ENCODE measurements around the gene LAT. TPM values are rescaled to one million over a fixed set of nuclear protein-coding genes. Genes with fewer than 3 reads are reported as not detected.

Gene LAT
- polyA plus RNA-seq, 1 donor from 2014 or later = 6.4 TPM

- H3K27me3 ChIP-seq (ENCODE audit: insufficient read depth, low read depth, low read length) = no peaks in the 10 kb centered on the region
- H4K20me1 ChIP-seq (ENCODE audit: insufficient read depth) = no peaks in the 10 kb centered on the region
- no peaks in the 10 kb centered on the region for H3K9me3 ChIP-seq (ENCODE audit: low read length)
- no peak overlapping the region for H2AFZ ChIP-seq (ENCODE audit: low read depth, low read length)
- H3K27ac ChIP-seq (ENCODE audit: low read length) = no peak overlapping the region
- no peaks in the 10 kb centered on the region for H3F3A ChIP-seq (ENCODE audit: insufficient read depth, low read length, poor library complexity, severe bottlenecking)
- no peak overlapping the region for H3K4me3 ChIP-seq (ENCODE audit: low read length)
- no peaks in the 10 kb centered on the region for H3K36me3 ChIP-seq (ENCODE audit: insufficient read depth, low read length)
- no peaks in the 10 kb centered on the region for H3K79me2 ChIP-seq (replicated peaks; ENCODE audit: insufficient read depth, low read length)
- TF ChIP-seq SMC3 (conservative IDR thresholded peaks at IDR 0.05; ENCODE audit: poor library complexity) (no peak), EZH2 (IDR thresholded peaks at IDR 0.05; ENCODE audit: borderline replicate concordance, insufficient read depth, low read length, poor library complexity, severe bottlenecking) (no peak), RAD21 (conservative IDR thresholded peaks at IDR 0.05) (no peak), TAF1 (IDR thresholded peaks at IDR 0.05; ENCODE audit: low read depth) (no peak), CTCF (IDR thresholded peaks at IDR 0.05; ENCODE audit: poor library complexity, severe bottlenecking) (no peak), EP300 (conservative IDR thresholded peaks at IDR 0.05; ENCODE audit: poor library complexity, severe bottlenecking) (no peak), POLR2AphosphoS5 (IDR thresholded peaks at IDR 0.05) (no peak), MXI1 (conservative IDR thresholded peaks at IDR 0.05; ENCODE audit: poor library complexity, severe bottlenecking) (no peak)
- TF ChIP-seq, protein P1, sequence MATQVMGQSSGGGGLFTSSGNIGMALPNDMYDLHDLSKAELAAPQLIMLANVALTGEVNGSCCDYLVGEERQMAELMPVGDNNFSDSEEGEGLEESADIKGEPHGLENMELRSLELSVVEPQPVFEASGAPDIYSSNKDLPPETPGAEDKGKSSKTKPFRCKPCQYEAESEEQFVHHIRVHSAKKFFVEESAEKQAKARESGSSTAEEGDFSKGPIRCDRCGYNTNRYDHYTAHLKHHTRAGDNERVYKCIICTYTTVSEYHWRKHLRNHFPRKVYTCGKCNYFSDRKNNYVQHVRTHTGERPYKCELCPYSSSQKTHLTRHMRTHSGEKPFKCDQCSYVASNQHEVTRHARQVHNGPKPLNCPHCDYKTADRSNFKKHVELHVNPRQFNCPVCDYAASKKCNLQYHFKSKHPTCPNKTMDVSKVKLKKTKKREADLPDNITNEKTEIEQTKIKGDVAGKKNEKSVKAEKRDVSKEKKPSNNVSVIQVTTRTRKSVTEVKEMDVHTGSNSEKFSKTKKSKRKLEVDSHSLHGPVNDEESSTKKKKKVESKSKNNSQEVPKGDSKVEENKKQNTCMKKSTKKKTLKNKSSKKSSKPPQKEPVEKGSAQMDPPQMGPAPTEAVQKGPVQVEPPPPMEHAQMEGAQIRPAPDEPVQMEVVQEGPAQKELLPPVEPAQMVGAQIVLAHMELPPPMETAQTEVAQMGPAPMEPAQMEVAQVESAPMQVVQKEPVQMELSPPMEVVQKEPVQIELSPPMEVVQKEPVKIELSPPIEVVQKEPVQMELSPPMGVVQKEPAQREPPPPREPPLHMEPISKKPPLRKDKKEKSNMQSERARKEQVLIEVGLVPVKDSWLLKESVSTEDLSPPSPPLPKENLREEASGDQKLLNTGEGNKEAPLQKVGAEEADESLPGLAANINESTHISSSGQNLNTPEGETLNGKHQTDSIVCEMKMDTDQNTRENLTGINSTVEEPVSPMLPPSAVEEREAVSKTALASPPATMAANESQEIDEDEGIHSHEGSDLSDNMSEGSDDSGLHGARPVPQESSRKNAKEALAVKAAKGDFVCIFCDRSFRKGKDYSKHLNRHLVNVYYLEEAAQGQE (IDR thresholded peaks at IDR 0.05; ENCODE audit: borderline replicate concordance) = no peak
- H3K4me2 ChIP-seq (ENCODE audit: low read length) = no peak overlapping the region
- H3K9me2 ChIP-seq (ENCODE audit: insufficient read depth, low read length) = no peaks in the 10 kb centered on the region
- H3K9ac ChIP-seq (ENCODE audit: low read length) = no peak overlapping the region
Observed at GRCh38 chr16:29025218-29025617, 40.4 kb downstream of the LAT start.

DNA sequence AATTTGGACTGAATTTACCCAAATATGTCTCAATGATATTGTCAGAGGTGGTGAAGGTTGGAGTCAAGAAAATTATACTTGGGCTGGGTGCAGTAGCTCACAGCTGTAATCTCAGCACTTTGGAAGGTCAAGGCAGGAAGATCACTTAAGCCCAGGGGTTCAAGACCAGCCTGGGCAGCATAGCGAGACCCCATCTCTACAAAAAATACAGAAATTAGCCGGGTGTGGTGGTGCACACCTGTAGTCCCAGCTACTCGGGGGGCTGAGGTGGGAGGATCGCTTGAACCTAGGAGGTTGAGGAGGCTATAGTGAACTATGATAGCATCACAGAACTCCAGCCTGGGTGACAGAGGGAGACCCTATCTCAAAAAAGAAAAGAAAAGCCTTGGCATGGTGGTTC, 40.9 kb downstream of the LAT start:
- Histone ChIP-seq H3K4me3 (ENCODE audit: low read length) (no peak overlapping the region), H3K4me2 (ENCODE audit: low read length) (no peak overlapping the region), H3K9me3 (ENCODE audit: low read length) (no peaks in the 10 kb centered on the region), H4K20me1 (ENCODE audit: insufficient read depth) (no peaks in the 10 kb centered on the region), H3K27ac (ENCODE audit: low read length) (no peak overlapping the region), H3K9ac (ENCODE audit: low read length) (no peak overlapping the region), H2AFZ (ENCODE audit: low read depth, low read length) (no peak overlapping the region), H3K79me2 (replicated peaks; ENCODE audit: insufficient read depth, low read length) (no peaks in the 10 kb centered on the region), H3K36me3 (ENCODE audit: insufficient read depth, low read length) (no peaks in the 10 kb centered on the region), H3F3A (ENCODE audit: insufficient read depth, low read length, poor library complexity, severe bottlenecking) (no peaks in the 10 kb centered on the region), H3K9me2 (ENCODE audit: insufficient read depth, low read length) (no peaks in the 10 kb centered on the region), H3K27me3 (ENCODE audit: insufficient read depth, low read depth, low read length) (no peaks in the 10 kb centered on the region)
- TF ChIP-seq MXI1 (conservative IDR thresholded peaks at IDR 0.05; ENCODE audit: poor library complexity, severe bottlenecking) (no peak), CTCF (IDR thresholded peaks at IDR 0.05; ENCODE audit: poor library complexity, severe bottlenecking) (no peak), TAF1 (IDR thresholded peaks at IDR 0.05; ENCODE audit: low read depth) (no peak), RAD21 (conservative IDR thresholded peaks at IDR 0.05) (no peak), EZH2 (IDR thresholded peaks at IDR 0.05; ENCODE audit: borderline replicate concordance, insufficient read depth, low read length, poor library complexity, severe bottlenecking) (no peak), EP300 (conservative IDR thresholded peaks at IDR 0.05; ENCODE audit: poor library complexity, severe bottlenecking) (no peak), POLR2AphosphoS5 (IDR thresholded peaks at IDR 0.05) (no peak), SMC3 (conservative IDR thresholded peaks at IDR 0.05; ENCODE audit: poor library complexity) (no peak)
- TF ChIP-seq, protein P1 (IDR thresholded peaks at IDR 0.05; ENCODE audit: borderline replicate concordance) = no peak

All from neural cell (in vitro differentiated cells).